Stimulated activated CD8-positive, alpha-beta memory T cell treated with anti-CD3 and anti-CD28 coated beads, Interleukin-7, amount 100 ng/mL, for 24 hours (primary cell): ENCODE results near the gene UBE2Z.

Source experiments
- DNase-seq: peaks from one replicate; pipeline ENCODE4 v3.0.0-alpha.2; 2020; ENCODE audit warnings: low read depth

Gene UBE2Z

DNA sequence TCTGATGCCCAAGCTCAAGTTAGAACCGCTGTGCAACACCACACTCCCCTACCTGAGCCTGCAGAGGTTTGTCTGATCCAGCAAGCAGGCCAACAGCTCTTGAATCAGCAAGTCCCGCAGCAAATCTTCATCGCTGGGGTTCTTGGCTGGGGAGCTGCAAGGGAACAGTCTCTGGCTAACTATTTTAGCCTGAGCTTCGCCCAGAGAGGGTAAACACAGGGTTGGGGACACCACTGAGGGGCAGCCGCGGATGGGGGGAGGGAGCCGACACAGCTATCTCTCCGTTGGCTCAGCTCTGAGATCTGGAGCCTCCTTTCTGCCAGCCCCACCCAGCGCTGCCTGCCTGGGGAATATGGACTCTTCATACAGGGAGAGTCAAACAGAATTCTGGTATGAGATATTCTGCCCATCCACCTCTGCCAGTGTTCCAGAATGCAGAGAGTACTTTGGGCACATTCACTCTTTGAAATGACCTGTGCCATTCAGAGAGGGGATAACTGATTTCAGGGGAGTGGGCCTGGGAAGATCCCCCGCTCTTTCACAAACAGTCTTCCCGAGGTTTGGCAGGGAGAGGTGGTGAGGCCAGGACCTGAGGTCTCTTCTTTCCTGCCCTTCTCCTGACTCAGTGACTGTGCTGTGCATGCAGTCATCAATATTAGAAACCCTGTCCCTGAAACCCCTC is 52.8 kb downstream of the UBE2Z start:
- DNase-seq: no peak

DNA sequence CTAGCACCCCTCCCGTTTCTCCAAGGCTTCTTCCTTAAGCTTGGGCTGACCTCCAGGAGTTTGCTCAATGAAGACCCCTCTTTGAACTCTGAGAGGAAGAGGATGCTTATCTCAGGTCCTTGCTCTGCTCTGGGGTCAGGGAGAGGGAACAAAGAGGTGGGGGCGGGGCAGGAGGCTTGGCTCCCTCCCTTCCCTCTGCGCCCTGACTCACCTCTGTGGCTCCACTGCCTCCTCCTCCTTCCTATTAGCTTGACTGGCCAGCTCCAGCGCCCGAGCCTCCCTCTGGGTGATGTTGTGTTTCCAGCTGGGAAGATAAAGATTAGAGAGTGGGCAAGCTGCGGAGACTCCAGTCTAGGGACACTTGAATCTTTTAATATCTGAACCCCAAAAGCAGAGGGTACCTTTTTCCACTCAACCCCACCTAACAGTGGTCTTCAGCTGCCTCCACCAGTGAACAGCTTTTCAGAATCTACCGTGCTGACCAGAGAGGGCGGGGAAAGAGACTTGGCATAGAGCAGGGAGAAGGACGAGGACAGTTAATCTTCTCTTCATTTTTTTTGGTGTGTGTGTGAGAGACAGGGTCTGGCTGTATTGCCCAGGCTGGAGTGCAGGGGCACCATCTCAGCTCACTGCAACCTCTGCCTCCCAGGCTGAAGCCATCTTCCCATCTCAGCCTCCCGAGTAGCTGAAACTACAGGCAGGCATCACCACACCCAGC is 53.5 kb downstream of the UBE2Z start:
- DNase-seq: no peak

DNA sequence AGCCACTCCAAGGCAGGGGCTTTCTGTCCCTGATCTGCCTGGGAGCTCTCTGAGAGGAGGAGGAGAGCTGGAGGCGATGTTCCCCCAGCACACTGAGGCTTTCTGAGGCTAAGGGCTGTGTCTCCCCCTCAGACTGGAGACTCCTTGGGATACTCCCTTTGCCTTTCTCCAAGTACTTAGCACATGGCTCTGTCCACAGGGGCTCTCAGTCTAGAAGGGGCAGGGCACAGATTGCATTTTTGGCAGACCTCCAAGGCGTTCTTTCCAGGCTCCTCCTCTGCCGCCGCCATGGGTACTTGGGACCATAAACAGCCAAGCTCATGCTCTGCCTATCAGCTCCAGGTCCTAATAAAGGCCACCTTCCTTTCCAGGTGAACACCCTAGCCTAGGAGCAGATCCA is 62.0 kb downstream of the UBE2Z start:
- no peak for DNase-seq

DNA sequence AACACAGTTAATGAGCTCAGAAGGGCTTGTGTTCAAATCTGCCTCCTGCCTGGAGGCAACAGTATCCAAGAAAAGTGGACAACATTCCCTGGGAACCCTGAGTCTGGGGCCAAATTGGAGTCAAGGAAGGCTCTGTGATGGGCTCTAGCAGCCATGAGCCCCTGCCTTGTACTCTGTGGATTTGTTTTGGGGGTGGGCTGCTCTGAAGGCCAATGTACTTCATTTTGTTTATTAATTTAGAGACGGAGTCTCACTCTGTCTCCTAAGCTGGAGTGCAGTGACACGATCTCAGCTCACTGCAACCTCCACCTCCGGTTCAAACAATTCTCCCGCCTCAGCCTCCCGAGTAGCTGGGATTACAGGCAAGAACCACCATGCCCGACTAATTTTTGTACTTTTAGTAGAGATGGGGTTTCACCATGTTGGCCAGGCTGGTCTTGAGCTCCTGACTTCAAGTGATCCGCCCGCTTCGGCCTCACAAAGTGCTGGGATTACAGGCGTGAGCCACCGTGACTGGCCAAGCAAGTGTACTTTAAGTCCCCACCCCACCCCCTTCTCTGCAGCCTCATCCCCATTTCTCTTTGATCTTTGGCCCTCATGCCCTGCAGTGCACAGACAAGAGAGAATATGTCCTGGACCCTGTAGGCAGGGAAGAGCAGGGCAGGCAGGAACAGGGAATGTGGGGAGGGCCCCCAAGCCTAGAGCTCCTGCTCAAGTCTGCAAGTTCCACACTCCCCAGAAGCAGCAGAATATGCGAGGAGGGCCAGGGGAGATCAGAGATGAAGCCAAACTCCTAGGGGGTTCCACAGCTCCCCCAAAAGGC is 62.9 kb downstream of the UBE2Z start:
- no peak for DNase-seq

DNA sequence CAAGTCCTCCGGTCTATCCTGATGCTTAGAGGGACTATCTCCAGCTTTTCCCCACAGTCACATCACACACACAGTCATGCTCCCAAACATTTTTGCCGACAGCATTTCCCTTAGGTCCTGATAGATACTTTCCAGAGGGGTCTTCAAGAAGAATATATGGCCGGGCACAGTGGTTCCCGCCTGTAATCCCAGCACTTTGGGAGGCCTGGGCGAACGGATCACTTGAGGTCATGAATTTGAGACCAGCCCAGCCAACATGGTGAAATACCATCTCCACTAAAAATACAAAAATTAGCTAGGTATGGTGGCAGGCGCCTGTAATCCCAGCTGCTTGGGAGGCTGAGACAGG is 64.5 kb downstream of the UBE2Z start:
- DNase-seq: no peak

DNA sequence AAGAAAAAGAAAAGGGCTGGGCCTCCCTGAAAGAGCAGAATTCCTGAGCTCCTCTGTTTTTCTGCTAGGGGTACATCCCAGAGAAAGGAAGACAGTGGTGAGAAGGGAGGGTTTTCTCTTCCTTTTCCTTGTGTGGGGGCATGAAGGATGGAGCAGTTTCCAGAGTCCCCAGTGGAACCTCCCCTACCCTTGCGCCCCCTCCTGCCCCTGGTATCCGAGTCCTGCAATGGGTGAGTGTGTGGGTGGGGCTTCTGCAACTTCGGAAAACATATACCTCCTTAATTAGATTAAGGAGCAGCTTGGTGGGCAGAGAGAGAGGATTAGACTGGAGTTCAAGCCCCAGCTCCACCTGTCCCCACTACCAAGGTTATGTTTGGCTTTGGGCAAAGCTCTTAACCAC is 65.6 kb downstream of the UBE2Z start:
- no peak for DNase-seq
